Muscle layer of duodenum (tissue), 2 donors: ENCODE measurements around the gene TMC3.

Experiments
- H3K27ac ChIP-seq: one replicate; pipeline ENCODE4 v1.7.0; 2013; ENCODE audit warnings: mild to moderate bottlenecking, low read length
- H3K27me3 ChIP-seq: one replicate; pipeline ENCODE4 v1.7.0; 2013; ENCODE audit warnings: low read depth, mild to moderate bottlenecking, control low read depth, low read length
- H3K36me3 ChIP-seq, 2 donors: one replicate each; pipeline ENCODE4 v1.7.0; 2013; ENCODE audit warnings: low read length in 2 of 2, control low read depth in 1 of 2, mild to moderate bottlenecking in 1 of 2; ENCODE audit not compliant: insufficient read depth in 2 of 2, control insufficient read depth in 1 of 2
- H3K4me1 ChIP-seq, 2 donors: one replicate each; pipeline ENCODE4 v1.7.0; 2013; ENCODE audit warnings: low read length in 2 of 2, mild to moderate bottlenecking in 2 of 2, control low read depth in 1 of 2, moderate library complexity in 1 of 2; ENCODE audit not compliant: insufficient read depth in 2 of 2, control insufficient read depth in 1 of 2
- H3K4me3 ChIP-seq, 2 donors: one replicate each; pipeline ENCODE4 v1.7.0; 2013; ENCODE audit warnings: low read length in 2 of 2, low read depth in 1 of 2, mild to moderate bottlenecking in 1 of 2
- H3K9me3 ChIP-seq, 2 donors: one replicate each; pipeline ENCODE4 v1.7.0; 2013; ENCODE audit warnings: low read length in 2 of 2, control low read depth in 1 of 2, mild to moderate bottlenecking in 1 of 2; ENCODE audit not compliant: control insufficient read depth in 1 of 2
- donor health status: healthy.

The TMC3 gene

DNA sequence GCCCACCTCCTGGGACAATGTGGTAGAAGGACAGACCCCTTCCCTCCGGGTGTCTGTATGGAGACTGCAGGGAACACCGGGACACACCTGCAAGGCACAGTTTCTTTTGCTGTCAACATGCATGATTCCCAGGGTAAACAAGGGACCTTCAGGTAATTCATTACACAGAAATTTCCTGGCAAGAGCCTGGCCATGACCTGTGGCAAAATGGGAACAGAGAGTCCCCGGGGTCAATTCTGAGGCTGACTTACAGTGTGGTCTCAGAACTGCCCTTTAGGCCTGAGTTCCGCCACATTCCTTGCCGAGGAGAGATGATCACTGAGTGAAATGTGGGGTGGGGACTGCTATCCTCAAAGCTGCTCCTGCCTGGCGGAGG lies 56.4 kb downstream of the TMC3 start:
- Histone ChIP-seq H3K27me3 (no peaks in the 10 kb centered on the region), H3K9me3 (no peaks in the 10 kb centered on the region), H3K27ac (no peak overlapping the region), H3K36me3 (peaks cover 11 to 26% of the 10 kb centered on the region in 2 donors), H3K4me3 (no peak overlapping the region), H3K4me1 (peaks cover 3 to 11% of the 10 kb centered on the region in 2 donors)

- H3K4me3 ChIP-seq: no peak overlapping the region
- peaks cover 4 to 15% of the 10 kb centered on the region in 2 donors for H3K4me1 ChIP-seq
- no peaks in the 10 kb centered on the region for H3K9me3 ChIP-seq
- H3K36me3 ChIP-seq: peaks cover 11 to 31% of the 10 kb centered on the region in 2 donors
- no peaks in the 10 kb centered on the region for H3K27me3 ChIP-seq
- no peak overlapping the region for H3K27ac ChIP-seq
These were observed 57.7 kb downstream of the TMC3 start for GRCh38 chr15:81316267-81316666.

- peaks cover 11 to 31% of the 10 kb centered on the region in 2 donors for H3K36me3 ChIP-seq
- H3K27ac ChIP-seq: no peak overlapping the region
- H3K9me3 ChIP-seq: no peaks in the 10 kb centered on the region
- no peak overlapping the region for H3K4me3 ChIP-seq
- peaks cover 4 to 21% of the 10 kb centered on the region in 2 donors for H3K4me1 ChIP-seq
- H3K27me3 ChIP-seq: no peaks in the 10 kb centered on the region
These were observed 58.4 kb downstream of the TMC3 start for GRCh38 chr15:81315452-81316175.

GRCh38 chr15:81314378-81314777 lies 59.6 kb downstream of the TMC3 start:
- H3K4me1 ChIP-seq: peaks cover 4 to 25% of the 10 kb centered on the region in 2 donors
- H3K27ac ChIP-seq: no peak overlapping the region
- H3K36me3 ChIP-seq: peaks cover 16 to 29% of the 10 kb centered on the region in 2 donors
- H3K27me3 ChIP-seq: no peaks in the 10 kb centered on the region
- H3K9me3 ChIP-seq: no peaks in the 10 kb centered on the region
- no peak overlapping the region for H3K4me3 ChIP-seq

DNA sequence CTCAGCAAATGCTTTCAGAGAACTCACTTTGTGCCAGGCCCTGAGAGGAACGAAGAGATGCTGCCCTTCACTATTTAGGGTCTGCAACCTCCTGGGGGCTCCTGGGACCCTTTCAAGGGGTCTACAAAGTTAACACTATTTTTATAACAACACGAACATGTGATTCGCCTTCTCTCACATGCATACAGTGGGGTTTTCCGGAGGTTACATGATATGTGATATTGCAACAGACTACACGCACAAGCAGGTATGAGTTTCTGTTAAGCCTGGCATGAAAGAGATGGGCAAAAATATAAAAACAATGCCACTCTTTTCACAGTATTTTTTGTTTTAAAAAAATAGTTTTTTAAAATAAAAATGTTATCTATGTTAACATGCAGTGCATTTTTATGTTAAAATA lies 60.3 kb downstream of the TMC3 start:
- H3K4me3 ChIP-seq: no peak overlapping the region
- H3K36me3 ChIP-seq: peaks cover 20 to 34% of the 10 kb centered on the region in 2 donors
- H3K4me1 ChIP-seq: peaks cover 4 to 25% of the 10 kb centered on the region in 2 donors
- no peaks in the 10 kb centered on the region for H3K27me3 ChIP-seq
- no peak overlapping the region for H3K27ac ChIP-seq
- H3K9me3 ChIP-seq: no peaks in the 10 kb centered on the region

GRCh38 chr15:81312790-81313543 lies 61.0 kb downstream of the TMC3 start:
- Histone ChIP-seq H3K36me3 (peaks cover 23 to 34% of the 10 kb centered on the region in 2 donors), H3K4me3 (no peak overlapping the region), H3K9me3 (no peaks in the 10 kb centered on the region), H3K27ac (peak overlapping the region; percentile 50), H3K4me1 (peaks cover 4 to 25% of the 10 kb centered on the region in 2 donors), H3K27me3 (no peaks in the 10 kb centered on the region)

DNA sequence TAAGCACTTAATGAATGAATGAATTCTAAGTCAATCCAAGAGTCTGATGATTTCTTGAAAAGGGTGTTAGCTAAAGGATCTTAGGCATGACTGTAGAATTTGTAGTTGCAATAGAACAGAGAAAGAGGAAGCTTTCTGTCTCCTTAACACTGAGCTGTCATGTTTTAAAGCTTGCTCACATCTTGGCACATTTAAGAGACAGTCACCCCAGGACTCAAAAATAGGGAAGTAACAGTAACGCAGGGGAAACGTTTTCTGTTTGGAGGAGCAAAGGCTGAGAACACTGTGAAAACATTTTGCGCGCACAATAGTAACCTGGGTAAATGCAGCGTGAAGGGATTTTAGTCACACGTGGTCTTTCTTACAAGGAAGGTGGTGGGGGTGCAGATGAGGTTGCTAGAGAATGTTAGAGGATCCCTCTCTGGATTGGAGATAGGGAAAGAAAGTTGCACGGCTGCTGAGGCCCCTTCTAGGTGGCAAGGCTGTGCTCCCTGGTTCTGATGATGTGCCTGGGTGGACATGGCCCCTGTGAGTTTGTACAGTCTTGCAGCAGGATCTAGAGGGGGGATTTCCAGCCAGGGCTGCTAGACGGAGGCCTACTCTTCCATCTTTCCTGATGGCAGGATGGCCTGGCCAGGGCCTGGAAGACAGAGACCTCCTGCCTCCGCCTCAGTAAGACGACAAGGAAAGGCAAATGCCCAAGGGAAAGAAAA lies 62.1 kb downstream of the TMC3 start:
- Histone ChIP-seq H3K4me1 (peaks cover 4 to 25% of the 10 kb centered on the region in 2 donors), H3K4me3 (no peak overlapping the region), H3K9me3 (no peaks in the 10 kb centered on the region), H3K36me3 (peaks cover 16 to 30% of the 10 kb centered on the region in 2 donors), H3K27ac (peak overlapping the region; percentile 50), H3K27me3 (no peaks in the 10 kb centered on the region)

DNA sequence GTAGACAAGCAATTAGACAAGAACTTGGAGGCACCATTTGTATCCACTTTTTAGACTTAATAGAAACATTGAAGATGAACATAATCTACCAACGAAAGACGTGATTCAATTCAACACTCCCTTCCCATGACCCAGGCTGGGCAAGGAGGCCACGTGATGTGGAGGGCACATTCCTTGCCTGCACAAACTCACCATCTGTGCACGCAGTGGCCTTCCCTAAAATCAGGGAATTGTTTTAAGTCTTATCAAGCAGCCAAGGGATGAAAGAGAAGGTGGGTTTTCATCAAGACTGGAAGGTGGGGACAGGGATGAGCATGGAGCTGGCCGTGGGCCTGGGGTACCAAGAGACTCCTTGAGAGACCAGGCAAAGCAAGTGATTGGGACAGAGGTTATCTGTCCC lies 63.5 kb downstream of the TMC3 start:
- Histone ChIP-seq H3K9me3 (no peaks in the 10 kb centered on the region), H3K27ac (no peak overlapping the region), H3K4me1 (peaks cover 4 to 25% of the 10 kb centered on the region in 2 donors), H3K4me3 (no peak overlapping the region), H3K27me3 (no peaks in the 10 kb centered on the region), H3K36me3 (peaks cover 27 to 38% of the 10 kb centered on the region in 2 donors)

DNA sequence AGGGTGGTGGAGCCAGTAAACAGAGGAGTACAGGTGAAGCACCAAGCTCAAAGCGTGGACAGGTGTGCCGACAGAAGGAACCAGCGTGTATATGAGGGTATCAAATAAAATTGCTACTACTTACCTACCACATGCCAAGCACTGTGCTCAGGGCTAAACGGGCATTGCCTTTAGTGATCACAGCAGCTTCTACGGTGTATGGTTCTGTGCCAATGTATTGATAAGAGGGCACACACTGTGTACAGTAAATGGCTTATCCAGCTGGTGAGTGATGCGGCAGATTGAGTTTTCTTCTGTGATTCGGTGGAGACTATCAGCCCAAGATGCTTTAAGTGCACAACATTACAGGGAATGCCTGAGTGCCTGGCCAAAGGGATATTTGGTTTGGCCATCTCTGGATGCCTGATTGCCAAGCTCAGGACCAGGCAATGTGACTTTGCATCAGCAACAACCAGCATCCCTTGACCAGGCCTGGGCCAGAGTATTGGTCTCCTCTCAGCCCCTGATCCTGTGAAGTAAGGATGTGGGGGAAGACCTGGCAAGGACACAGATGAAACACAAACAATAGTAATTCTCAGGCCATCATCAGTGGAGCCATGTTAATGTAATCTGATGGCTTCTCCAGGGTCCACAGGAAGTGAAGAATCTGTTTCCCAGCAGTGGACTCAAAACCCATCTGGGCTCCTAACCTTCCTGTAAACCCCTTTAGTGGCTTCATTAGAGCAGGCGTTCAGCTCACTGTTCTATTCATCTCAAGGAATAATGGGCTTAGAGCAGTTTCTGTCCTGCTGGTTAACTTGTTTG lies 64.2 kb downstream of the TMC3 start:
- H3K4me3 ChIP-seq: no peak overlapping the region
- no peak overlapping the region for H3K27ac ChIP-seq
- H3K9me3 ChIP-seq: no peaks in the 10 kb centered on the region
- peaks cover 4 to 25% of the 10 kb centered on the region in 2 donors for H3K4me1 ChIP-seq
- H3K36me3 ChIP-seq: peaks cover 27 to 39% of the 10 kb centered on the region in 2 donors
- no peaks in the 10 kb centered on the region for H3K27me3 ChIP-seq

- H3K4me3 ChIP-seq: no peak overlapping the region
- H3K27ac ChIP-seq: no peak overlapping the region
- H3K27me3 ChIP-seq: no peaks in the 10 kb centered on the region
- H3K4me1 ChIP-seq: peaks cover 8 to 32% of the 10 kb centered on the region in 2 donors
- H3K9me3 ChIP-seq: no peaks in the 10 kb centered on the region
- peaks cover 35 to 45% of the 10 kb centered on the region in 2 donors for H3K36me3 ChIP-seq
These were observed 65.8 kb downstream of the TMC3 start for GRCh38 chr15:81308260-81308659.
